Measurements from ENCODE around the gene MIS18BP1.
A peak's percentile ranks its signal among the peaks of the same experiment; 100 is the strongest.
"Not testable (repeated sequence)": the region's sequence is repeated elsewhere in the genome, so short reads cannot be mapped to it uniquely, and the experiment has no call there.

MIS18BP1 gene

GRCh38 chr14:45253070-45253753 lies at the start of gene MIS18BP1:
Gene MIS18BP1 (minus strand): TSS chr14:45253202. CDS start chr14:45247286, 5,916 bp downstream.
- DNase-seq: peak; percentile 97

- no peak for DNase-seq
Measured at GRCh38 chr14:45298423-45299117, 45.6 kb upstream of the MIS18BP1 start.

- not testable (repeated sequence) for DNase-seq
Measured at GRCh38 chr14:45294796-45295195, 41.8 kb upstream of the MIS18BP1 start.

- DNase-seq: no peak
Measured at GRCh38 chr14:45290547-45290946, 37.5 kb upstream of the MIS18BP1 start.

GRCh38 chr14:45287610-45288009 lies 34.6 kb upstream of the MIS18BP1 start:
- DNase-seq: no peak

GRCh38 chr14:45284802-45285201 lies 31.8 kb upstream of the MIS18BP1 start:
- no peak for DNase-seq

GRCh38 chr14:45281731-45282400 lies 28.9 kb upstream of the MIS18BP1 start:
- DNase-seq: not testable (repeated sequence)

GRCh38 chr14:45271858-45272537 lies 19.0 kb upstream of the MIS18BP1 start:
- DNase-seq: no peak

- no peak for DNase-seq
Measured at GRCh38 chr14:45270031-45270430, 17.0 kb upstream of the MIS18BP1 start.

- DNase-seq: peak; percentile 10
Measured at GRCh38 chr14:45267071-45267470, 14.1 kb upstream of the MIS18BP1 start.

- DNase-seq: no peak
Measured at GRCh38 chr14:45262637-45263036, 9.6 kb upstream of the MIS18BP1 start.

GRCh38 chr14:45261209-45261608 lies 8.2 kb upstream of the MIS18BP1 start:
- DNase-seq: no peak

- no peak for DNase-seq
Measured at GRCh38 chr14:45258805-45259204, 5.8 kb upstream of the MIS18BP1 start.

- no peak for DNase-seq
Measured at GRCh38 chr14:45258073-45258472, 5.1 kb upstream of the MIS18BP1 start.

- DNase-seq: no peak
Measured at GRCh38 chr14:45254771-45255170, 1.8 kb upstream of the MIS18BP1 start.

- DNase-seq: peak; percentile 49
Measured at GRCh38 chr14:45253754-45254310, 830 bp upstream of the MIS18BP1 start.

GRCh38 chr14:45252366-45253069 lies 484 bp downstream of the MIS18BP1 start:
- DNase-seq: peak; percentile 8

- DNase-seq: no peak
Measured at GRCh38 chr14:45251912-45252311, 1.1 kb downstream of the MIS18BP1 start.

GRCh38 chr14:45249856-45250575 lies 3.0 kb downstream of the MIS18BP1 start:
- DNase-seq: peak; percentile 32

GRCh38 chr14:45247427-45247826 lies 5.6 kb downstream of the MIS18BP1 start:
- no peak for DNase-seq

- DNase-seq: no peak
Measured at GRCh38 chr14:45246691-45247090, 6.3 kb downstream of the MIS18BP1 start.

GRCh38 chr14:45246151-45246550 lies 6.9 kb downstream of the MIS18BP1 start:
- no peak for DNase-seq
